Measurements from ENCODE around the gene AP1G2.

AP1G2 gene

DNA sequence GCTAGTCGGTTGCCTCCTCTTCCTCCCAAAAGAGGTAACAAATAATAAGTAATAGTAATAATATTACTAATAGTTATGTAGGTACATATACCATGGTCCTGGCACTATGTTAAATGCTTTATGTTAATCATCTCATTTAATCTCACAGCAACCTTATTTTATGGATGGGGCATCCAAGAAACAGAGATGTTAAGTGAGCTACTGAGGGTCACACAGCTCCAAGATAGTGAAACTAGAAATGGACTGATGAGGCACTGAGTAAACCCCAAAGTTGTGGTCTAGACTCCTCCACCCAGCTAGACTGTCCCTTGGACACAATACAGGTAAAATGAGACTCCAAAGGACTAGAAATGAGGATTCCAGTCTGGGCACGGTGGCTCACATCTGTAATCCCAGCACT, 31.1 kb downstream of the AP1G2 start:
- no peaks in the 10 kb centered on the region for H3K36me3 ChIP-seq (ENCODE audit: insufficient read depth, low read length)

DNA sequence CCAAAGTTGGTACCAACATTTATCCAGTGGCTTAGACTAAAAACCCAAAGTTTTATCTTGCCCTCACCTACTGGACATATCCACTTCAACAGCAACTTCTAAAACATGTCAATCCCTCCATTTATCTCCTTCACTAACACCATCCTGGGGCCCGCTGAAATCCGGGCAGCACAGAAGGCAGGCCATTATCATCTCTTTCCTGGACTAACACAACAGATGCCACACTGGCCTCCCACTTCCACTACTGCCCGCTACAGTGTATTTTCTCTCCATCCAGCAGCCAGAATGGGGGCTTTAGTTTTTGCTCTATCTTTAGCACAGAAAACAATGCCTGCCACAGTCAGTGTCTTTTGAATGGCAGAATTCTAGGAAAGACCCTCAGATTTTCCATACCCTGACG, 31.6 kb downstream of the AP1G2 start:
- no peak overlapping the region for H3K27ac ChIP-seq (ENCODE audit: low read depth, low read length)
- no peaks in the 10 kb centered on the region for H3K79me2 ChIP-seq (ENCODE audit: control insufficient read depth, insufficient read depth, low read length, unreplicated experiment)
- H2AFZ ChIP-seq (ENCODE audit: low read length, unreplicated experiment), result no peak overlapping the region
- no peaks in the 10 kb centered on the region for H3K27me3 ChIP-seq (ENCODE audit: insufficient read depth, low read length)
- no peak overlapping the region for H3K4me3 ChIP-seq (ENCODE audit: low read depth, low read length)
- peaks cover 6% of the 10 kb centered on the region for H3K4me1 ChIP-seq (ENCODE audit: control insufficient read depth, insufficient read depth, low read length, unreplicated experiment)
- H3K36me3 ChIP-seq (ENCODE audit: insufficient read depth, low read length), result no peaks in the 10 kb centered on the region

More for the DNA sequence above, 31.1 kb downstream of the AP1G2 start:
- no peak overlapping the region for H2AFZ ChIP-seq (ENCODE audit: low read length, unreplicated experiment)
- peaks cover 6% of the 10 kb centered on the region for H3K4me1 ChIP-seq (ENCODE audit: control insufficient read depth, insufficient read depth, low read length, unreplicated experiment)
- H3K4me3 ChIP-seq (ENCODE audit: low read depth, low read length), result no peak overlapping the region
- H3K27me3 ChIP-seq (ENCODE audit: insufficient read depth, low read length), result no peaks in the 10 kb centered on the region
- no peaks in the 10 kb centered on the region for H3K79me2 ChIP-seq (ENCODE audit: control insufficient read depth, insufficient read depth, low read length, unreplicated experiment)
- no peak overlapping the region for H3K27ac ChIP-seq (ENCODE audit: low read depth, low read length)

DNA sequence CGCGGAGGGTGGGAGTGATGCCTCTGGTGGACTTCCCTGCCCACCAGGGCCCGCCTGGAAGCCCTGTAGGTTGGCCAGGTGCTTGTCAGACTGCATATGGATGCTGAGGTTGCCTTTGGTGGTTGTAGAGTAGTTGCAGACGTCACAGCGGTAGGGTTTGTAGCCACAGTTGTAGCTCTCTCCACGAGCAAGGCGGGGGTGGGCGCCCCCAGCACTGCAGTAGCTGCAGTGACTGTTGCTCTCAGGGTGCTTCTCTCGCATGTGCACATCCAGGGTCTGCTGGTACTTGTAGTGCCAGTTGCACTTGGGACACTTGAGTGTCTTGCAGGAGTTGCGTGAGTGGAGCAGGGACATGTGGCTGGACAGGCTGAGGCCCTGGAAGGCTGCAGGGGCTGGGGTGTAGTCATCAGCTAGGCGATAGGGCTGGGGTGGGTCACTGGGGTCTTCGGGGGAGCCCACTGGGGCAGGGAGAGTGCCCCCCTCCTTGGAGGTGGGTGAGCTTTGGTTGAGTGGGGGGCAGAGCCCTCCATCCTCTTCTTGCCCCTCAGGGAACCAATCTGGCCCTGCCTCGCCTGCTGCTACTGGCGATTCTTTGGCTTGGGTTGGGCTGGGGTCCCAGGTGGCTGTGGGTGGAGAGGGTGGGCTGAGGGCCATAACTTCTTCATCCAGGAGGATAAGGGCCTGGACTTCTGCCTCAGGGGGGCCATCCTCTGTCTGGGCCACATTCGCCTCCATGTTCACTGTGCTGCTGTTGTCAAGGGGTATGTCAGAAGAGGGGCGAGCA, 33.7 kb downstream of the AP1G2 start:
- no peaks in the 10 kb centered on the region for H3K27me3 ChIP-seq (ENCODE audit: insufficient read depth, low read length)
- H3K27ac ChIP-seq (ENCODE audit: low read depth, low read length), result no peak overlapping the region
- no peaks in the 10 kb centered on the region for H3K4me1 ChIP-seq (ENCODE audit: control insufficient read depth, insufficient read depth, low read length, unreplicated experiment)
- no peak overlapping the region for H2AFZ ChIP-seq (ENCODE audit: low read length, unreplicated experiment)
- H3K36me3 ChIP-seq (ENCODE audit: insufficient read depth, low read length), result no peaks in the 10 kb centered on the region
- no peak overlapping the region for H3K4me3 ChIP-seq (ENCODE audit: low read depth, low read length)
- H3K79me2 ChIP-seq (ENCODE audit: control insufficient read depth, insufficient read depth, low read length, unreplicated experiment), result no peaks in the 10 kb centered on the region

DNA sequence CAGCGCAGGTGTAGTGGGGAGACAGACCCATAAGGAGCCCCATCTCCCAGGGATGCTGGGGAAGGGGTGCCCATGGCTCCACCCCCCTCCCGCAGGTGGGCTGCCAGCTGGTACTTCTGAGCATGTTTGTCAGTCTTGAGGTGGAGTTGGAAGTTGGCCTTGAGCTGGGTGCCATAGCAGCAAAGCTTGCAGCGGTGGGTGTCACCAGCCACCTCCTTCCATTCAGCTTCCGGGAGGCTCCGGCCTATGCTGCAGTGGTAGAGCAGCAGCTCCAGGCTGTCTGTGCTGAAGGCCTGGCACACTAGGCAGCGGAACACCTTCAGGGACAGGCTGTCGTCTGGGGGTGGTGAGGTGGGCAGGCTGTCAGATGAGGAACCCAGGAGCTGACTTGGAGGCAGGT, 34.9 kb downstream of the AP1G2 start:
- H3K36me3 ChIP-seq (ENCODE audit: insufficient read depth, low read length), result no peaks in the 10 kb centered on the region
- no peak overlapping the region for H3K27ac ChIP-seq (ENCODE audit: low read depth, low read length)
- H2AFZ ChIP-seq (ENCODE audit: low read length, unreplicated experiment), result no peak overlapping the region
- H3K4me3 ChIP-seq (ENCODE audit: low read depth, low read length), result no peak overlapping the region
- H3K4me1 ChIP-seq (ENCODE audit: control insufficient read depth, insufficient read depth, low read length, unreplicated experiment), result no peaks in the 10 kb centered on the region
- H3K79me2 ChIP-seq (ENCODE audit: control insufficient read depth, insufficient read depth, low read length, unreplicated experiment), result no peaks in the 10 kb centered on the region
- no peaks in the 10 kb centered on the region for H3K27me3 ChIP-seq (ENCODE audit: insufficient read depth, low read length)

DNA sequence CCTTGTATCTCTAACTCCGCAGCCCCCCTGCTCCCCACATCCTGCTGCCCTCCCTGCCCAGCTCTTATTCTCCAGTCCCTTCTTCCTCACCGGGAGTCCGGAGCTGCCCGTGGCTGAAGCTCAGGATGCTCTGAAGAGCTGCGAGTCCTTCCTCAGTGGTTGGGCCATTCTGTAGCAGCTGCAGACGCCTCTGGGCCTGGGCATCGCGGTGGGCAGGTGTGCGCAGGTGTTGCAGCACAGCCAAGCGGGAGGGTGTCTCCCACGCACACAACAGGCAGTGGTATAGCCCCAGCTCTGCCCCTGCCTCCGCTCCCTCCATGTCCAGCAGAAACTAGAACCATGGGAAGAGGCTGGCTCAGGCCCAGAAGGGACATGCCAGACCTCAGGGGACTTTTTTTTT, 36.2 kb downstream of the AP1G2 start:
- no peak overlapping the region for H3K27ac ChIP-seq (ENCODE audit: low read depth, low read length)
- no peaks in the 10 kb centered on the region for H3K79me2 ChIP-seq (ENCODE audit: control insufficient read depth, insufficient read depth, low read length, unreplicated experiment)
- H3K27me3 ChIP-seq (ENCODE audit: insufficient read depth, low read length), result no peaks in the 10 kb centered on the region
- H3K4me3 ChIP-seq (ENCODE audit: low read depth, low read length), result no peak overlapping the region
- no peaks in the 10 kb centered on the region for H3K4me1 ChIP-seq (ENCODE audit: control insufficient read depth, insufficient read depth, low read length, unreplicated experiment)
- H2AFZ ChIP-seq (ENCODE audit: low read length, unreplicated experiment), result no peak overlapping the region
- no peaks in the 10 kb centered on the region for H3K36me3 ChIP-seq (ENCODE audit: insufficient read depth, low read length)

DNA sequence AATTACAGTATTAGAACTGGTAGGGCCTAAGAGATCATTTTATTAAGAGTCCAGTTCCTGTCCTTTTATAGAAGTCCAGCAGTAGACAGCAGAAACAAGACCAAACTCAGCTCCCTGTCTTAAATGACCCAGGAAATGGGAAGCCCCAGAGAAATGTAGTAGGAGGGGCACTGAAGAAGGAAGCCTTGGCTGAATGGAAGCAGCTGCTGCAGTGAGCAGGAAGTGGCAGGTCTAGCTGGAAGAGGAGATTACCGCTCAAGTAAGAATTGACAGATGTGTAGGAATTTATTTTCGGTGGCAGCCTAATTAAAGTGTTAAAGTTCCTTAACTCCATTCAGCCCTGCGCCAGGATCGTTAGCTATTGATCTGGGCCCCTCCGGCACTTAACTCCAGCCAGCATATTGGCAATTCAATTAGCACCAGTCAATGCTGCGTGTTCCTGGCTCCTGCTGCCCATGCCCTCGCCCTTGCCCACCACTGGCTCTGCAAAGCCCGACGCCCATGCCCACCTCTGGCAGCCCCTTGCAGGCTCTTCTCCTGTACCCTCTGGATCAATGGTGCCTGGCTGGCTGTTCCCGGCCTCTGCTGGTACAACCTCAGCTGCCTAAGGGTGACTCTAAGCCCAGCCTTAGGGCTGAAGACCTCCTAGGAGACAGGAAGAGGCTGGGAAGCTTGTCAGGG, 37.1 kb downstream of the AP1G2 start:
- Histone ChIP-seq H3K79me2 (ENCODE audit: control insufficient read depth, insufficient read depth, low read length, unreplicated experiment) (no peaks in the 10 kb centered on the region), H3K36me3 (ENCODE audit: insufficient read depth, low read length) (no peaks in the 10 kb centered on the region), H3K4me1 (ENCODE audit: control insufficient read depth, insufficient read depth, low read length, unreplicated experiment) (no peaks in the 10 kb centered on the region), H2AFZ (ENCODE audit: low read length, unreplicated experiment) (no peak overlapping the region), H3K27ac (ENCODE audit: low read depth, low read length) (no peak overlapping the region), H3K27me3 (ENCODE audit: insufficient read depth, low read length) (no peaks in the 10 kb centered on the region), H3K4me3 (ENCODE audit: low read depth, low read length) (no peak overlapping the region)

DNA sequence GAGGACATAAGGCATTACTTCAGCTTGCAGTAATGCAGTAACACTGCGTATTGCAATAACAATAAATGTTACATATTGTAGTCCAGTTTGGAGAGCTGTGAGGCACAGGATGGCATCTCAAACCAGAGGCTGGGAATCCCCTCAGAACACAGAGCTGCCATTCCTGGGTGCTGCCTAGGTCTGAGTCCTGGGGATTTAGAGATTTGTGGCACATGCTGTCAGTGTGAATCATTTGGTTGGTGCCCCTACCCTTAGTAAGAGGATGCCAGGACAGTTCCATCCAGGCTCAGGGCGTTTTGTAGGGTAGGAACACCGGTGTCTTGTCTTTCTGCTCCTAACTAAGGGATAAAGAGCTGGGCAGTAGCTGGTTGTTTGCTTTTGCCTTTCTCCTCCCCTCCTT, 38.6 kb downstream of the AP1G2 start:
- H3K79me2 ChIP-seq (ENCODE audit: control insufficient read depth, insufficient read depth, low read length, unreplicated experiment), result no peaks in the 10 kb centered on the region
- no peak overlapping the region for H2AFZ ChIP-seq (ENCODE audit: low read length, unreplicated experiment)
- no peaks in the 10 kb centered on the region for H3K36me3 ChIP-seq (ENCODE audit: insufficient read depth, low read length)
- no peak overlapping the region for H3K4me3 ChIP-seq (ENCODE audit: low read depth, low read length)
- no peaks in the 10 kb centered on the region for H3K27me3 ChIP-seq (ENCODE audit: insufficient read depth, low read length)
- H3K27ac ChIP-seq (ENCODE audit: low read depth, low read length), result no peak overlapping the region
- H3K4me1 ChIP-seq (ENCODE audit: control insufficient read depth, insufficient read depth, low read length, unreplicated experiment), result no peaks in the 10 kb centered on the region

DNA sequence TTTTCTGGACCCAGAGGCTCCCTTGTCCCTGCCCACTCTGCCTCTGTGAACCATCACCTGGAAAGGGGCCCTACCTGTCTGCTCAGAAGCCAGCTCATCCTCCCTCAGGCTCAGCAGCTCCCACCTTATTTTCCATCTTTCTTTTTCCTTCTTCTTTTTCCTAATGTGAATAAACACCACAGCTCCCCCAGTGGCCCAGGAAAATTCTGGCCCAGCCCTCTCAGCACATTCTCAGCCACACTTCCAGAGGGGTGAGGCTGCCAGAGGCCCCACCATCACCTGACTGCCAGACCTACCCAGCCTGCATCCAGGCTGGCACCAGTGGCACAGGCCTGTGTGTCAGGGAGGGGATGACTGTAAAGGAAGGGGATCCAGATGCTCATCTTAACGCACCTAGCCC, 39.0 kb downstream of the AP1G2 start:
- H3K36me3 ChIP-seq (ENCODE audit: insufficient read depth, low read length), result no peaks in the 10 kb centered on the region
- H3K27ac ChIP-seq (ENCODE audit: low read depth, low read length), result no peak overlapping the region
- no peaks in the 10 kb centered on the region for H3K27me3 ChIP-seq (ENCODE audit: insufficient read depth, low read length)
- no peaks in the 10 kb centered on the region for H3K79me2 ChIP-seq (ENCODE audit: control insufficient read depth, insufficient read depth, low read length, unreplicated experiment)
- no peaks in the 10 kb centered on the region for H3K4me1 ChIP-seq (ENCODE audit: control insufficient read depth, insufficient read depth, low read length, unreplicated experiment)
- H3K4me3 ChIP-seq (ENCODE audit: low read depth, low read length), result no peak overlapping the region
- H2AFZ ChIP-seq (ENCODE audit: low read length, unreplicated experiment), result no peak overlapping the region

DNA sequence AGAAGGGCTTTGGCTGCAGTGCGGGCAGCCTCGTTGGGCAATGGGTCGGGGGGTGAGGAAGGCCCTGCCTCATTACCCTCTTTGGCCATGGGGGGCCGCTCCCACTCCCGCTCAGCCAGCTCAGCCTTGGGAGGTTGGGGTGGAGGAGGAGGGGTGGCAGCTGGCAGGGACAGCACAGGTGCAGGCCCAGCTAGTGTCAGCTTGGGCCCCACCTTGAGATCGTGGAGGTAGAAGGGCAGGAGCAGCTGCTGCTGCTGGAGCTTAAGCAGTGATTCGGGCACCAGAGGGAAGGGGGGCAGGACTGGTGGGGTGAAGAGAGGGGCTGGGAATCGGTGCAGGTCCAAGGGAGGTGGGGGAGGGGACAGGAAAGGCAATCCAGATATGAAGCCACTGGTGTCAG, 42.0 kb downstream of the AP1G2 start:
- H2AFZ ChIP-seq (ENCODE audit: low read length, unreplicated experiment), result no peak overlapping the region
- H3K27ac ChIP-seq (ENCODE audit: low read depth, low read length), result no peak overlapping the region
- no peaks in the 10 kb centered on the region for H3K79me2 ChIP-seq (ENCODE audit: control insufficient read depth, insufficient read depth, low read length, unreplicated experiment)

DNA sequence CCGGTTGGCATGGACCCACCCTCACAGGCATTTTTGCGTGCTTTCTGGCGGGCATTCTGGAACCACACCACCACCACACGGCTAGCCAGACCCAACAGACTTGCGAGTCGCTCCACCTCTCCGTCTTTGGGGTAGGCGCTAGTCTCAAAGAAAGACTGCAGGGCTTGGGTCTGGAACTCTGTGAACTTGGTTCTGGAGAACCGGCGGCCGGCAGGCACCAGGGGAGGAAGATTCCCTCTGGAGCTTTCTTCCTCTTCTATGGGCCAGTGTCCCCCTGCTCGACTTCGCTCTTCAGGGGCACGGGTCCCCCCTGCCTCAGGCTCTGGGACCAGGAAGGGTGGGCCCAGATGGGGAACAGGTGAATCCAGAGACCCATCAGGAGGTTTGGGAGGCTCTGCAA, 42.6 kb downstream of the AP1G2 start:
- Histone ChIP-seq H3K27me3 (ENCODE audit: insufficient read depth, low read length) (no peaks in the 10 kb centered on the region), H3K27ac (ENCODE audit: low read depth, low read length) (no peak overlapping the region), H3K36me3 (ENCODE audit: insufficient read depth, low read length) (no peaks in the 10 kb centered on the region), H3K4me3 (ENCODE audit: low read depth, low read length) (no peak overlapping the region), H3K79me2 (ENCODE audit: control insufficient read depth, insufficient read depth, low read length, unreplicated experiment) (no peaks in the 10 kb centered on the region), H2AFZ (ENCODE audit: low read length, unreplicated experiment) (no peak overlapping the region), H3K4me1 (ENCODE audit: control insufficient read depth, insufficient read depth, low read length, unreplicated experiment) (no peaks in the 10 kb centered on the region)

More for the DNA sequence above, 42.0 kb downstream of the AP1G2 start:
- no peaks in the 10 kb centered on the region for H3K4me1 ChIP-seq (ENCODE audit: control insufficient read depth, insufficient read depth, low read length, unreplicated experiment)
- no peaks in the 10 kb centered on the region for H3K36me3 ChIP-seq (ENCODE audit: insufficient read depth, low read length)
- no peak overlapping the region for H3K4me3 ChIP-seq (ENCODE audit: low read depth, low read length)
- no peaks in the 10 kb centered on the region for H3K27me3 ChIP-seq (ENCODE audit: insufficient read depth, low read length)
